ENCODE measurements around the gene GLB1L2.
"Not testable (repeated sequence)": the region's sequence is repeated elsewhere in the genome, so short reads cannot be mapped to it uniquely, and the experiment has no call there.

Gene GLB1L2

GRCh38 chr11:134321373-134321772 is 10.4 kb upstream of the GLB1L2 start:
- DNase-seq, result not testable (repeated sequence)

GRCh38 chr11:134322553-134322952 is 9.2 kb upstream of the GLB1L2 start:
- no peak for DNase-seq

- no peak for DNase-seq
Measured at GRCh38 chr11:134328433-134328832, 3.4 kb upstream of the GLB1L2 start.

GRCh38 chr11:134330611-134331353 is 1.0 kb upstream of the GLB1L2 start:
- DNase-seq, result no peak

- DNase-seq, result no peak
Measured at GRCh38 chr11:134332189-134332631, 422 bp downstream of the GLB1L2 start.

GRCh38 chr11:134332782-134333181 is 994 bp downstream of the GLB1L2 start:
- no peak for DNase-seq

GRCh38 chr11:134333312-134333711 is 1.5 kb downstream of the GLB1L2 start:
- DNase-seq, result no peak

- no peak for DNase-seq
Measured at GRCh38 chr11:134333946-134334345, 2.2 kb downstream of the GLB1L2 start.

GRCh38 chr11:134334796-134335571 is 3.2 kb downstream of the GLB1L2 start:
- DNase-seq, result no peak

- DNase-seq, result no peak
Measured at GRCh38 chr11:134337051-134337450, 5.3 kb downstream of the GLB1L2 start.

- no peak for DNase-seq
Measured at GRCh38 chr11:134338068-134338467, 6.3 kb downstream of the GLB1L2 start.

- no peak for DNase-seq
Measured at GRCh38 chr11:134338654-134339053, 6.9 kb downstream of the GLB1L2 start.

- DNase-seq, result no peak
Measured at GRCh38 chr11:134339756-134340155, 8.0 kb downstream of the GLB1L2 start.

GRCh38 chr11:134340354-134340964 is 8.7 kb downstream of the GLB1L2 start:
- no peak for DNase-seq

GRCh38 chr11:134341805-134342571 is 10.2 kb downstream of the GLB1L2 start:
- DNase-seq, result no peak

GRCh38 chr11:134342572-134343340 is 11.0 kb downstream of the GLB1L2 start:
- DNase-seq, result no peak

- no peak for DNase-seq
Measured at GRCh38 chr11:134343646-134344045, 11.9 kb downstream of the GLB1L2 start.

GRCh38 chr11:134344497-134345236 is 12.9 kb downstream of the GLB1L2 start:
- DNase-seq, result not testable (repeated sequence)

- no peak for DNase-seq
Measured at GRCh38 chr11:134345237-134345550, 13.4 kb downstream of the GLB1L2 start.

GRCh38 chr11:134346101-134346975 is 14.6 kb downstream of the GLB1L2 start:
- DNase-seq, result no peak
